ENCODE measurements around the gene CALN1. TPM values are rescaled to one million over a fixed set of nuclear protein-coding genes. Genes with fewer than 3 reads are reported as not detected.

Gene CALN1
- total and polyA plus RNA-seq, 9 of the 15 experiments (the other 6 are each of a cell fraction or from before 2014, with no cell fraction given) = 1.4 to 7.5 (median 3.3) TPM

GRCh38 chr7:72279203-72279602 lies 132.9 kb downstream of the CALN1 start:
- H4K20me1 ChIP-seq (replicated peaks; ENCODE audit: control insufficient read depth, insufficient read depth, low read length) = no peaks in the 10 kb centered on the region
- no peaks in the 10 kb centered on the region for H3K9me1 ChIP-seq (ENCODE audit: control insufficient read depth, insufficient read depth, low read length)
- CTCF ChIA-PET (ENCODE audit: low intra/inter-chr PET ratio) = no interaction called here
- no peak overlapping the region for H3K4me3 ChIP-seq
- intact Hi-C loops (cut with micrococcal nuclease) = no loop called here
- no peak overlapping the region for H3K4me2 ChIP-seq (ENCODE audit: insufficient read depth, low read length)
- no peaks in the 10 kb centered on the region for H3K9me3 ChIP-seq (replicated peaks; ENCODE audit: control insufficient read depth, insufficient read depth, low read depth, low read length)
- no peak overlapping the region for H3K27ac ChIP-seq (ENCODE audit: extremely low read depth, low read depth, low read length)
- DNase-seq (ENCODE audit: extremely low read depth in 1 of 4, low spot score in 3 of 4) (no peak), ATAC-seq (no peak), FAIRE-seq (no peak)
- H2AFZ ChIP-seq (ENCODE audit: low read depth, low read length) = no peak overlapping the region
- POLR2A ChIA-PET = interaction anchor here (0.9 kb wide), 1 partner anchor 10 kb away, joined by 3 read pairs; no protein-coding TSS in a partner anchor
- in situ Hi-C loops (cut with MboI) = no loop called here
- 8% methylated on average over 3 of the region's 3 CpGs for WGBS (ENCODE audit: insufficient coverage, low coverage, missing lambda C conversion rate)
- no peak overlapping the region for H3K9ac ChIP-seq (ENCODE audit: insufficient read depth in 1 of 2, low read depth in 2 of 2, low read length in 2 of 2)
- BruUV-seq (replicated peaks) = no TSS peak
- no peaks in the 10 kb centered on the region for H3K79me2 ChIP-seq (ENCODE audit: control insufficient read depth, insufficient read depth, low read length)
- no peaks in the 10 kb centered on the region for H3K36me3 ChIP-seq (ENCODE audit: control insufficient read depth, insufficient read depth, low read length)
- no peaks in the 10 kb centered on the region; a peak in 1 of 5 replicates for H3K4me1 ChIP-seq (replicated peaks in 1 of 2; ENCODE audit: control insufficient read depth in 2 of 2, insufficient read depth in 2 of 2, low read length in 2 of 2)
- no peaks in the 10 kb centered on the region for H3K27me3 ChIP-seq (ENCODE audit: control insufficient read depth in 2 of 2, insufficient read depth in 2 of 2, low read length in 2 of 2)
- no peak for TF ChIP-seq TSHZ1 (CRISPR knock-in tag; IDR thresholded peaks at IDR 0.05)
- no peak for TF ChIP-seq NCOR1 (IDR thresholded peaks at IDR 0.05)
- no peak for TF ChIP-seq KAT2B (IDR thresholded peaks at IDR 0.05; ENCODE audit: low read depth, low read length)
- TF ChIP-seq NRF1 (conservative IDR thresholded peaks at IDR 0.05 in 1 of 2, IDR thresholded peaks at IDR 0.05 in 1 of 2) = no peak
- TF ChIP-seq TRIM24 (IDR thresholded peaks at IDR 0.05) = no peak
- no peak for TF ChIP-seq CHD1 (IDR thresholded peaks at IDR 0.05; ENCODE audit: low read length)
- no peak for TF ChIP-seq HCFC1 (IDR thresholded peaks at IDR 0.05; ENCODE audit: low read depth, low read length)
- TF ChIP-seq ZNF589 (CRISPR knock-in tag; IDR thresholded peaks at IDR 0.05; ENCODE audit: low read depth) = no peak
- no peak for TF ChIP-seq ZBTB43 (CRISPR knock-in tag; IDR thresholded peaks at IDR 0.05)
- no peak for TF ChIP-seq POLR3G (IDR thresholded peaks at IDR 0.05; ENCODE audit: extremely low read depth, insufficient read length, insufficient replicate concordance)
- TF ChIP-seq NR3C1 (CRISPR knock-in tag; IDR thresholded peaks at IDR 0.05) = no peak
- no peak for TF ChIP-seq MYC (IDR thresholded peaks at IDR 0.05; ENCODE audit: low read depth, low read length)
- TF ChIP-seq MYC (CRISPR knock-in tag; IDR thresholded peaks at IDR 0.05; ENCODE audit: borderline replicate concordance, low read depth) = no peak
- TF ChIP-seq SIN3B (IDR thresholded peaks at IDR 0.05; ENCODE audit: low read depth) = no peak
- no peak for TF ChIP-seq ZBTB49 (CRISPR knock-in tag; IDR thresholded peaks at IDR 0.05; ENCODE audit: borderline replicate concordance)
- no peak for TF ChIP-seq ZNF655 (CRISPR knock-in tag; IDR thresholded peaks at IDR 0.05)
